Measurements from ENCODE around the gene CFAP97D2.

CFAP97D2 gene

DNA sequence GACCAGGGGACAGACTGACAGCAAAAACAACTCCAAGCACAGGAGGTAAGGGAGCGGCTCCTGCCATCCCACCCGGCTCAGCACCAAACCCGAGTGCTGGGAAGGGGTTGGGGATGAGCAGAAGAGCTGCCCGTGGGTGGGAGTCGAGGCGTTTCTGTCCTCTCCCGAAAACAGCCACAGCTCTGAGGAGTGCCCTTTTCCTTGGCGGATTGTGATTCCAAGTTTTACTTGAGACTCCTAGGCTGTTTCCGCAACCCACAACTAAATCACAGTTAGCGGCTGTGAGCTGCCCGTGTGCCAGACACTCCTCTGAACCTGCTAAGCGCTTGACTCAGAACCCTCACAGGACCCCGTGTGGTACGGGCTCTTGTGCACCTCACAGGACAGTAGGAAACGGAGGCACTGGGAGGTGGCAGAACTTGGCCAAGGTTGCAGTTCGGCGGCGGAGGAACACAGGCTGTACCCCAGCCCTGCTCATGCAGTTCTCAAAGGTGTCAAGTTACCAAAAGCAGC lies 21.4 kb downstream of the CFAP97D2 start:
- no peak for FAIRE-seq

GRCh38 chr13:114202581-114202980 lies 23.5 kb downstream of the CFAP97D2 start:
- no peak for FAIRE-seq

DNA sequence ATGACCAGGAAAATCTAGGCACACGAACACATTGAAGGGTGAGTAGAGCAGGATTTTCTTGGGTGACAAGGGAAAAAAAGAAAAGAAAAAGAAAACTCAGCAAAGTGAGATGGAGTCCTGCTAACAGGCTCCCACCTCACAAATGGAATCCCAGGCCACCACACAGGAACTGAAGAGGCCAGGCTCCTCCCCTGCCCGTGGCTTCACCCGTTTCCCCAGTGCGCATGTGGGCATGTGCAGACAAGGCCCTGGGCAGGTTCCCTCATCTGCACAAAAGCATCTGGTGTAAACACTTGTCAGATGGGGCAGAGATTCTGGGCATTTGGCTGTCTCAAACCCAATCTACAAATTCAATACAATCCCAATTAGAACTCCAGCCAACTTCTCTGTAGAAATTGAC lies 24.5 kb downstream of the CFAP97D2 start:
- no peak for FAIRE-seq

GRCh38 chr13:114204894-114205293 lies 25.8 kb downstream of the CFAP97D2 start:
- no peak for FAIRE-seq

GRCh38 chr13:114208134-114208533 lies 29.1 kb downstream of the CFAP97D2 start:
- FAIRE-seq: no peak

DNA sequence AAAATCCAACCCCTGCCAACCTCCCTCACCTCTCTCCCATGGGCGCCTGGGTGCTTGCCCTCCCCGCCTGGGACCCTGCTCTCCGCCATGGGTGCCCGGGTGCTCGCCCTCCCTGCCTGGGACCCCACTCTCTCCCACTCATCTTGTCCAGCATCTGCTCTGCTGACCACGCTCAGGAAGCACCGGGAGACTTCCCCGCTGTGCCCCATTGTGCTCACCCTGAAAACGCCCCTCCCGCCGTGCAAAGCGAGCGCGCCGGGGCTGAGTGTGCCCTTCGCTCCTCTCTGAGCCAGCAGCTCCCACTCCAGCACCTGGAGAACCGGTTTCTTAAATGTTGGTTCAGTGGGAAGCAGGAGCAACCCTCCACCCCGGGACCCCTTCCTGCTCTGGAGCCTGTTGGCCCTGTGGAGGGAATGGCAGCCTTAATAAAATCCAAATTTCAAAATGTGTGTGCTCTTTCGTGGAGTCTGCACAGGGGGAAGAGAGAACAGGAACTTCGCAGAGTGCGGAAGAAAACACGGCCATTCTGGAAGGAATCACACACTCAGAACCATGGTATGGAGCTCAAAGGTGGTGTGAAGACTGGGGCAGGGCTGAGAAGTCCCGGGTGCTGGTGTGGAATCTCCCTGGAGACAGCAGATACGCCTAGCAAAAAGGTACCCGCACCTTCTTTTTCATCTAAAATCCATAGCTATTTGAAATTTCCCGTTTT lies 32.5 kb downstream of the CFAP97D2 start:
- no peak for FAIRE-seq

- no peak for FAIRE-seq
Observed at GRCh38 chr13:114212158-114212495, 33.1 kb downstream of the CFAP97D2 start.

DNA sequence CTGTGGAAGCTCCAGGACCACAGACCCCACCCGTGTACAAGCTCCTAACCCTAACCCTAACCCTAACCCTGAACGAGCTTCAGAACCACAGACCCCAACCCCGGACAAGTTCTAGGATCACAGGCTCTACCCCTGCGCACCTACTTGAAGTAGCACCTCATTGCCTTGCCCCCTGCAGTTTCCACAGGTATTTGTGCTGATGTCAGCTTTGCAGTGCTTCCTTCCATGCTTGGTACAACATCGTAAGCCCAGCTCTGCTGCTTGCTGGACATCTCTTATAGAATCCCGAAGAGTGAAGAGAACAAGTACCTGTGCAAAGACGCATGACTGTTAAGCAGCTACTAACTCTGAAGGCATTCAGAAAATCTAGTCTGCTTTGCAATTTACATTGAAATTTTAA lies 34.9 kb downstream of the CFAP97D2 start:
- FAIRE-seq: no peak

- FAIRE-seq: no peak
Observed at GRCh38 chr13:114219392-114219791, 40.3 kb downstream of the CFAP97D2 start.

GRCh38 chr13:114222461-114222968 lies 43.5 kb downstream of the CFAP97D2 start:
- FAIRE-seq: no peak

DNA sequence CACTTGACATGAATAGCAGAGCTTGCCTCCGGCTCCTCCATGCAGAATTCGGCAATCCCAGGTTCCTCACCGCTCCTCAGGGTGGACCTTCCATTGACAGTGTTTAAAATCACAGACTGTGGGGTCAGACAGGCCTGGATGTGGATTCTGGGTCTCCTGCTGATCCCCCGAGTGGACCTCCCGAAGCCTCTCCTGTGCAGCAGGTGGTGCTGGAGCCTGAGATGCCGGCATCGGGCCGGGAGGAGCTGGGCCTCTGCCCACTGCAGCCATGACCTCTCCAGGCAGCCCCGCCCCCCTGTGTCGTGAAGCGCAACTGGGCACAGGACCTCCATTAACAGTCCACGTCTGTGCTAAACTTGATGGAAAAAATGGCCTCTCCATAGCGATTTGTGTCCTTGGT lies 45.1 kb downstream of the CFAP97D2 start:
- FAIRE-seq: no peak

GRCh38 chr13:114225610-114226009 lies 46.6 kb downstream of the CFAP97D2 start:
- FAIRE-seq: no peak

DNA sequence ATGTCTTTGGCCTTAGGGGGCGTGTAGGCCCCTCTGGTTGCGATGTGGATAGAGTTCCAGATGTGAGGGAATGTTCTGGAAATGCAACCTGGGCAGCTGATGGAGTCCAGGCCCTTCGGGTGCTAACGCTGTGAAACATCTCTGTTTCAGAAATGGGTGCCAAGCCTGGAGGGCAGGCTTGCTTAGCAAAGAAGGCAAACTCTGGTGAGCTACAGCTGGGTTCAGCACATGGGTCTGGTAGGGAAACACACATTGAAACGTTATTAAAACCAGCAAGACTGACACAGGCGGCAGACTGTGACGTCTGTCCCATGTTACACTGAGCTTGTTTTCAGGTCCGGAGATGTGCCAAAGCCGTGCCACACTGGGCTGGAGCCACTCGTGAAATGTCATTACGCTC lies 47.0 kb downstream of the CFAP97D2 start:
- no peak for FAIRE-seq

GRCh38 chr13:114226699-114227323 lies 47.8 kb downstream of the CFAP97D2 start:
- FAIRE-seq: no peak

- FAIRE-seq: no peak
Observed at GRCh38 chr13:114227528-114227927, 48.5 kb downstream of the CFAP97D2 start.

- FAIRE-seq: no peak
Observed at GRCh38 chr13:114228176-114228575, 49.1 kb downstream of the CFAP97D2 start.

GRCh38 chr13:114229506-114229905 lies 50.4 kb downstream of the CFAP97D2 start:
- FAIRE-seq: no peak

DNA sequence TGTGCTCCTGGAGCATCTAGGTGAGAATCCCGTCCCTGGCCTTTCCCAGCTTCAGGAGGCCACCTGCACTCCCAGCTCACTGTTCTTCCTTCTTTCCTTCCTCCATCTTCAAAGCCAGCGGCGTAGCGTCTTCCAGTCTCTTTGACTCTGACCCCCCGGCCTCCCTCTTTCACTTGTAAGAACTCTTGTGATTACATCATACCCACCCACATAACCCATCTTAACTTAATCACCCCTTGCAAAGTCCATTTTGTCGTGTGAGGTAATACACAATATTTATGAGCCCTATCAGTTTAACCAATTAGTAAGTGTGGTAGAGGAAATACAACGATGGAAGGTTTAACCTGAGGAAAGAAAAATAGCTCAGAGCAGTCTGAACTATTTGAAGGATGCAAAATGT lies 51.1 kb downstream of the CFAP97D2 start:
- no peak for FAIRE-seq

GRCh38 chr13:114230575-114230974 lies 51.5 kb downstream of the CFAP97D2 start:
- no peak for FAIRE-seq

DNA sequence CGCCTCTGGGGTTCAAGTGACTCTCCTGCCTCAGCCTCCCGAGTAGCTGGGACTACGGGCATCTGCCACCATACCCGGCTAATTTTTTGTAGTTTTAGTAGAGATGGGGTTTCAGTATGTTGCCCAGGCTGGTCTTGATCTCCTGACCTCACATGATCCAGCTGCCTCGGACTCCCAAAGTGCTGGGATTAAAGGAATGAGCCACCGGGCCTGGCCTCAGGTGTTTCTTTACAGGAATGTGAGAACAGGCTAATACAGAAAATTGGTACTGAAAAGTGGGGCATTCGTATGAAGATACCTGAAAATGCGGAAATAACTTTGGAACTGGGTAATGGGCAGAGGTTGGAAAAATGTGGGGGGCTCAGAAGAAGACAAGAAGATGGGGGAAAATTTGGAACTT lies 52.8 kb downstream of the CFAP97D2 start:
- FAIRE-seq: no peak

GRCh38 chr13:114234266-114234644 lies 55.2 kb downstream of the CFAP97D2 start:
- FAIRE-seq: no peak

DNA sequence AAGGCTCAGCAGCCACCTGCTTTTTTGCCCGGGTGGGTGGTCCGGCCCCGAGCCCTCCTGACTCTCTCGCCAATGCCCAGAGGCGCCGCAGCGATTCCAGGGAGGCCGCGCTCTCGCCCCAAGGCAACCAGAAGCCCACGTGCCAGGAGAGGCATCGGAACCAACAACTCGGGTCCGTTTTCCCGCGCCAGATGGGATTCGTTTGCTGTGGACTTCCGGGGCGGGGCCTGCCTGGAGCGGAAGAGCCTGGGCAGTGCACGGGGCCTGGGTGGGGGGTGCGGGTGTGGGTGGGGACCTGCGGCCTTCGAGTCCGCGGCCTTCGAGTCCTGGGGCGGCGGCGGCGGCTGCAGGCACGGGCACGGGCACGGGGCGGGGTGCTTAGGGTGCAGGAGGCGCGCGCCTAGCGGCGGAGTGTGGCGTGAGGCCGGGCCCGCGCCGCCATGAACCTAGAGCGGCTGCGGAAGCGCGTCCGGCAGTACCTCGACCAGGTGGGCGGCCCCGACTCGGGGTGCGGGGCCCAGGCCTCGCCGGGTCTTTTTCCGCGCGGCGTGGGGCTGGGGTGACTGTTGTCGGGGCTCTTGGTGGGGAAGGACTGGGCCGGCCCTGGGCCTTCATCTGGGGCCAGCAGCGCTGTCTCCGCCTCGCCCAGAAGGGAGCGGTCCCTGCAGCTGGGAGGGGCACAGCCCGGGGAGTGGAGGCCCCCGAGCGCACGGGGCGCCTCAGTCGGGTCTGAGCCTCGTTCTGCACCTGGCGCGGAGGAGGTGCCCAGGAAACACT lies 55.8 kb downstream of the CFAP97D2 start, which contains the start of gene CDC16:
TSS of gene CDC16 (plus strand) at position 253 of the 777 bp plus-strand sequence. CDS start at position 441, 188 bp downstream.
- FAIRE-seq: no peak

GRCh38 chr13:114235697-114236096 lies 56.6 kb downstream of the CFAP97D2 start:
- FAIRE-seq: no peak

DNA sequence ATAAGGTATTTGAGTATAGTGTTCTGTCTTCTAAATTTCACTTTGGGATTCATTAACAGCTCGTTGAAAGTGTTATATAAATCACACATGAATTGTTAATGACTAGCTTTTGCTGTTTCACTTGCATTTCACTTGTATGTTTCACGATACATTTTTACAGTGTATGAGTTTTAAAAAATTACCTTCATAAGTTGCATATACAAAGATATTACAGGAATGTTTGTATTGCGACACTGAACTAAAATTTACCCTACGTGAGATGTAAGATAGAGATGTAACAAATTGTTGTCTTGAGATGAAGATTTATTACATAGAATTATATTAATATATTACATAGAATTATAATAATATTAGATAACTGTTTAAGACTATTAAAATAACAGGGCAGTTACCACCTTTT lies 57.2 kb downstream of the CFAP97D2 start:
- no peak for FAIRE-seq

Measured in TTC549 (cell line).